K562 (cell line): ENCODE measurements around the gene BOLA3.

Source experiments
- CEBPB ChIP-seq: fragments of 450-650 bp; IDR thresholded peaks from 2 replicates; pipeline ENCODE4 v1.6.1; 2016; ENCODE audit warnings: missing genetic modification characterization, missing compliant biosample characterization
- HCFC1 ChIP-seq: IDR thresholded peaks from 2 replicates; pipeline ENCODE4 v1.6.1; 2012; ENCODE audit warnings: low read depth, low read length, improper control_type of control experiment
- KAT7 ChIP-seq: sonication (generic); formaldehyde crosslinking; IDR thresholded peaks from 2 replicates; pipeline ENCODE4 v1.8.0; 2022; ENCODE audit warnings: missing genetic modification reagents, mild to moderate bottlenecking, borderline replicate concordance
- POLR2A ChIP-seq: fragments of 450-650 bp; conservative IDR thresholded peaks from 2 replicates; pipeline ENCODE4 v1.6.1; 2016
- RBBP5 ChIP-seq: fragments of 200-600 bp; sonication (generic); IDR thresholded peaks from 2 replicates; pipeline ENCODE4 v1.6.1; 2012; ENCODE audit warnings: borderline replicate concordance, mild to moderate bottlenecking, low read length, control low read depth, inconsistent platforms; ENCODE audit not compliant: insufficient read depth, poor library complexity, severe bottlenecking
- SIN3A ChIP-seq, 2 experiments: fragments of 150-350 bp in 1 of 2; IDR thresholded peaks; 2 replicates each; pipeline ENCODE4 v1.6.1; 2011 to 2016; ENCODE audit warnings: borderline replicate concordance in 2 of 2, low read depth in 2 of 2, low read length in 2 of 2, mild to moderate bottlenecking in 2 of 2, moderate library complexity in 2 of 2; ENCODE audit not compliant: control insufficient read depth in 1 of 2
- ZNF121 ChIP-seq: sonication (generic); formaldehyde crosslinking; conservative IDR thresholded peaks from 2 replicates; pipeline ENCODE4 v1.8.0; 2022; ENCODE audit warnings: missing genetic modification reagents
- ZNF384 ChIP-seq: IDR thresholded peaks from 2 replicates; pipeline ENCODE4 v1.6.1; 2012; ENCODE audit warnings: low read depth, low read length, improper control_type of control experiment
- ZNF717 ChIP-seq: fragments of 250-450 bp; sonication (Bioruptor Pico); IDR thresholded peaks from 2 replicates; pipeline ENCODE4 v1.5.0; 2021
- TF ChIP-seq, protein P1 (sequence below): fragments of 250-450 bp; sonication (Bioruptor Pico); IDR thresholded peaks from 2 replicates; pipeline ENCODE4 v1.4.0; 2020; ENCODE audit warnings: mild to moderate bottlenecking
- TF ChIP-seq, protein P2 (sequence below): fragments of 250-450 bp; sonication (Bioruptor Pico); IDR thresholded peaks from 2 replicates; pipeline ENCODE4 v1.8.0; 2022; ENCODE audit warnings: inconsistent platforms, mild to moderate bottlenecking, moderate library complexity, borderline replicate concordance
- TF ChIP-seq, protein P3 (sequence below): fragments of 250-450 bp; sonication (Bioruptor Pico); IDR thresholded peaks from 2 replicates; pipeline ENCODE4 v1.5.0; 2021; ENCODE audit warnings: mild to moderate bottlenecking, borderline replicate concordance

DNA sequence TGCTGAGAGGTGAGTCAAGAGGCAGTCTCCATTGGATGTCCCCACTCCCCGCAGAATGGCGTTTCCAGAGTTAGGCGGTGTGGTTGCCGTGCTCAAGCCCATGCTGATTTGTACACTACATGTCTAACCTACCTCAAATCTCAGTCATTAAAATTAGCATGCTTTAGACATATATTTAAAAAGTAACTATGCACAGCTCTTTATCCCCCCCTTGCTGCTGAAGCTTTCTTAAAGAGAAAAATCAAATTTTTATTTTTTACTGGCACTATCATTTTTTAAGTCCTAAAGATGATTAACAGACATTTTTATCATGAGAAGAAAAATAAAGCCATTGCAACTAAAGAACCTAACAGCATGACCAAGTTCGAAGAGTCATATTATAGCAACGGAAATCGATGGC is 42.9 kb downstream of the BOLA3 start:
- TF ChIP-seq SIN3A (IDR thresholded peaks at IDR 0.05; ENCODE audit: borderline replicate concordance in 2 of 2, control insufficient read depth in 1 of 2, low read depth in 2 of 2, low read length in 2 of 2) (no peak), RBBP5 (no peak), KAT7 (CRISPR knock-in tag) (no peak), HCFC1 (no peak), POLR2A (no peak), ZNF717 (CRISPR knock-in tag) (no peak), ZNF121 (CRISPR knock-in tag) (no peak), CEBPB (no peak), ZNF384 (no peak)
- TF ChIP-seq, protein P1, sequence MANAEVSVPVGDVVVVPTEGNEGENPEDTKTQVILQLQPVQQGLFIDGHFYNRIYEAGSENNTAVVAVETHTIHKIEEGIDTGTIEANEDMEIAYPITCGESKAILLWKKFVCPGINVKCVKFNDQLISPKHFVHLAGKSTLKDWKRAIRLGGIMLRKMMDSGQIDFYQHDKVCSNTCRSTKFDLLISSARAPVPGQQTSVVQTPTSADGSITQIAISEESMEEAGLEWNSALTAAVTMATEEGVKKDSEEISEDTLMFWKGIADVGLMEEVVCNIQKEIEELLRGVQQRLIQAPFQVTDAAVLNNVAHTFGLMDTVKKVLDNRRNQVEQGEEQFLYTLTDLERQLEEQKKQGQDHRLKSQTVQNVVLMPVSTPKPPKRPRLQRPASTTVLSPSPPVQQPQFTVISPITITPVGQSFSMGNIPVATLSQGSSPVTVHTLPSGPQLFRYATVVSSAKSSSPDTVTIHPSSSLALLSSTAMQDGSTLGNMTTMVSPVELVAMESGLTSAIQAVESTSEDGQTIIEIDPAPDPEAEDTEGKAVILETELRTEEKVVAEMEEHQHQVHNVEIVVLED (CRISPR knock-in tag), result no peak
- TF ChIP-seq, protein P2, sequence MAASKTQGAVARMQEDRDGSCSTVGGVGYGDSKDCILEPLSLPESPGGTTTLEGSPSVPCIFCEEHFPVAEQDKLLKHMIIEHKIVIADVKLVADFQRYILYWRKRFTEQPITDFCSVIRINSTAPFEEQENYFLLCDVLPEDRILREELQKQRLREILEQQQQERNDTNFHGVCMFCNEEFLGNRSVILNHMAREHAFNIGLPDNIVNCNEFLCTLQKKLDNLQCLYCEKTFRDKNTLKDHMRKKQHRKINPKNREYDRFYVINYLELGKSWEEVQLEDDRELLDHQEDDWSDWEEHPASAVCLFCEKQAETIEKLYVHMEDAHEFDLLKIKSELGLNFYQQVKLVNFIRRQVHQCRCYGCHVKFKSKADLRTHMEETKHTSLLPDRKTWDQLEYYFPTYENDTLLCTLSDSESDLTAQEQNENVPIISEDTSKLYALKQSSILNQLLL, result no peak
- TF ChIP-seq, protein P3, sequence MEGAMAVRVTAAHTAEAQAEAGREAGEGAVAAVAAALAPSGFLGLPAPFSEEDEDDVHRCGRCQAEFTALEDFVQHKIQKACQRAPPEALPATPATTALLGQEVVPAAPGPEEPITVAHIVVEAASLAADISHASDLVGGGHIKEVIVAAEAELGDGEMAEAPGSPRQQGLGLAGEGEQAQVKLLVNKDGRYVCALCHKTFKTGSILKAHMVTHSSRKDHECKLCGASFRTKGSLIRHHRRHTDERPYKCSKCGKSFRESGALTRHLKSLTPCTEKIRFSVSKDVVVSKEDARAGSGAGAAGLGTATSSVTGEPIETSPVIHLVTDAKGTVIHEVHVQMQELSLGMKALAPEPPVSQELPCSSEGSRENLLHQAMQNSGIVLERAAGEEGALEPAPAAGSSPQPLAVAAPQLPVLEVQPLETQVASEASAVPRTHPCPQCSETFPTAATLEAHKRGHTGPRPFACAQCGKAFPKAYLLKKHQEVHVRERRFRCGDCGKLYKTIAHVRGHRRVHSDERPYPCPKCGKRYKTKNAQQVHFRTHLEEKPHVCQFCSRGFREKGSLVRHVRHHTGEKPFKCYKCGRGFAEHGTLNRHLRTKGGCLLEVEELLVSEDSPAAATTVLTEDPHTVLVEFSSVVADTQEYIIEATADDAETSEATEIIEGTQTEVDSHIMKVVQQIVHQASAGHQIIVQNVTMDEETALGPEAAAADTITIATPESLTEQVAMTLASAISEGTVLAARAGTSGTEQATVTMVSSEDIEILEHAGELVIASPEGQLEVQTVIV (CRISPR knock-in tag), result no peak
